Loucy (cell line): ENCODE results near the gene B3GAT1.

Experiments used
- H2AFZ ChIP-seq: fragments of 200-600 bp; sonication (generic); 2 replicates; pipeline ENCODE4 v1.6.0; 2016; ENCODE audit warnings: antibody characterized with exemption, mild to moderate bottlenecking, low read length, moderate library complexity
- H3F3A ChIP-seq: fragments of 200-600 bp; 2 replicates; pipeline ENCODE4 v1.6.0; 2016; ENCODE audit warnings: antibody characterized with exemption, low read depth, mild to moderate bottlenecking
- H3K27me3 ChIP-seq: fragments of 200-600 bp; sonication (generic); 2 replicates; pipeline ENCODE4 v1.6.1; 2014; ENCODE audit warnings: low read length, mild to moderate bottlenecking; ENCODE audit not compliant: insufficient read depth, poor library complexity, severe bottlenecking
- H3K36me3 ChIP-seq: fragments of 200-600 bp; sonication (generic); 2 replicates; pipeline ENCODE4 v1.6.1; 2016; ENCODE audit warnings: low read length; ENCODE audit not compliant: insufficient read depth
- H3K4me1 ChIP-seq: fragments of 200-600 bp; sonication (generic); 2 replicates; pipeline ENCODE4 v1.5.1; 2014; ENCODE audit warnings: low read length, mild to moderate bottlenecking; ENCODE audit not compliant: insufficient read depth, poor library complexity, severe bottlenecking
- H3K4me2 ChIP-seq: fragments of 200-600 bp; sonication (generic); 2 replicates; pipeline ENCODE4 v1.6.0; 2014; ENCODE audit warnings: antibody characterized with exemption, low read length, low read depth, mild to moderate bottlenecking; ENCODE audit not compliant: poor library complexity, severe bottlenecking
- H3K4me3 ChIP-seq: fragments of 200-600 bp; sonication (generic); 2 replicates; pipeline ENCODE4 v1.5.1; 2014; ENCODE audit warnings: low read length, mild to moderate bottlenecking, mixed read lengths; ENCODE audit not compliant: poor library complexity, severe bottlenecking
- H3K79me2 ChIP-seq: fragments of 200-600 bp; sonication (generic); 2 replicates; pipeline ENCODE4 v1.6.1; 2014; ENCODE audit warnings: low read length; ENCODE audit not compliant: insufficient read depth
- H3K9ac ChIP-seq: fragments of 200-600 bp; sonication (generic); 2 replicates; pipeline ENCODE4 v1.6.0; 2014; ENCODE audit warnings: mild to moderate bottlenecking, low read depth, low read length, moderate library complexity; ENCODE audit not compliant: poor library complexity, severe bottlenecking
- H3K9me2 ChIP-seq: fragments of 200-600 bp; sonication (generic); replicated peaks from 2 replicates; pipeline ENCODE4 v1.6.1; 2016; ENCODE audit warnings: low read depth, low read length, mixed read lengths
- H3K9me3 ChIP-seq: fragments of 200-600 bp; sonication (generic); 2 replicates; pipeline ENCODE4 v1.6.1; 2014; ENCODE audit warnings: mild to moderate bottlenecking, antibody characterized with exemption, low read length, low read depth; ENCODE audit not compliant: insufficient read depth
- H4K20me1 ChIP-seq: fragments of 200-600 bp; sonication (generic); 2 replicates; pipeline ENCODE4 v1.6.0; 2014; ENCODE audit warnings: antibody characterized with exemption, low read length, mild to moderate bottlenecking; ENCODE audit not compliant: insufficient read depth, poor library complexity, severe bottlenecking
- CTCF ChIP-seq: fragments of 200-600 bp; sonication (generic); conservative IDR thresholded peaks from 2 replicates; pipeline ENCODE4 v1.5.1; 2014; ENCODE audit warnings: mild to moderate bottlenecking, antibody characterized with exemption, low read length
- EZH2phosphoT487 ChIP-seq: fragments of 200-600 bp; IDR thresholded peaks from 2 replicates; pipeline ENCODE4 v1.6.1; 2018; ENCODE audit warnings: antibody characterized with exemption, mild to moderate bottlenecking, moderate library complexity, borderline replicate concordance

Gene B3GAT1

GRCh38 chr11:134383576-134384221 lies 28.3 kb downstream of the B3GAT1 start:
- Histone ChIP-seq H2AFZ (no peak overlapping the region), H3K9ac (no peak overlapping the region), H3K27me3 (no peaks in the 10 kb centered on the region), H3K9me2 (no peaks in the 10 kb centered on the region), H4K20me1 (no peaks in the 10 kb centered on the region), H3K36me3 (no peaks in the 10 kb centered on the region), H3K9me3 (no peaks in the 10 kb centered on the region), H3K4me3 (no peak overlapping the region), H3F3A (no peaks in the 10 kb centered on the region), H3K4me2 (no peak overlapping the region), H3K4me1 (peaks cover 19% of the 10 kb centered on the region), H3K79me2 (no peaks in the 10 kb centered on the region)
- no peak for TF ChIP-seq CTCF
- no peak for TF ChIP-seq EZH2phosphoT487

GRCh38 chr11:134382830-134383229 lies 29.2 kb downstream of the B3GAT1 start:
- peaks cover 19% of the 10 kb centered on the region for H3K4me1 ChIP-seq
- H3K36me3 ChIP-seq = no peaks in the 10 kb centered on the region
- no peaks in the 10 kb centered on the region for H4K20me1 ChIP-seq
- TF ChIP-seq EZH2phosphoT487 (no peak), CTCF (no peak)
- H3K79me2 ChIP-seq = no peaks in the 10 kb centered on the region
- no peaks in the 10 kb centered on the region for H3K9me2 ChIP-seq
- no peak overlapping the region for H2AFZ ChIP-seq
- no peaks in the 10 kb centered on the region for H3K27me3 ChIP-seq
- no peak overlapping the region for H3K9ac ChIP-seq
- H3K4me3 ChIP-seq = no peak overlapping the region
- H3K4me2 ChIP-seq = no peak overlapping the region
- H3F3A ChIP-seq = no peaks in the 10 kb centered on the region
- H3K9me3 ChIP-seq = no peaks in the 10 kb centered on the region

DNA sequence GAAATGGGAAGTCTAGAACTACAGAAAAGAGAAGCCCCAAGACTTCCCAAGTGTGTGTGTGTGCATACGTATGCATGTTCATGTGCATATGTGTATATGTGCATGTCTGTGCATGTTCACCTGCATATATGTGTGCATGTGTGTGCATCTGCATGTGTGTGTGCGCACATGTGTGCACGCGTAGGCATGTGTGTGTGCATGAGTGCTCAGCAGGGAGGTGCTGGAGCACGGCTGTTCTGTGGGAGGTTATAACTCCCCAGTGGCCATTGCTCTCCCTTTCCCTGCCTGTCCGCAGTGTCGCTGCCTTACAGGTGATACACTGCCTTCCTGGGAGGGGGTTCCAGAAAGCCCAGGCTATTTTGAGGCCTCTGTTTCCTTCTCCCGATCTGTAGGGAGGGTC lies 29.8 kb downstream of the B3GAT1 start:
- Histone ChIP-seq H4K20me1 (no peaks in the 10 kb centered on the region), H3K9ac (no peak overlapping the region), H3K9me2 (no peaks in the 10 kb centered on the region), H3K4me2 (no peak overlapping the region), H2AFZ (no peak overlapping the region), H3K79me2 (no peaks in the 10 kb centered on the region), H3K27me3 (no peaks in the 10 kb centered on the region), H3K9me3 (no peaks in the 10 kb centered on the region), H3K36me3 (no peaks in the 10 kb centered on the region), H3K4me3 (no peak overlapping the region), H3K4me1 (peaks cover 15% of the 10 kb centered on the region), H3F3A (no peaks in the 10 kb centered on the region)
- no peak for TF ChIP-seq CTCF
- TF ChIP-seq EZH2phosphoT487 = no peak
